AG04449 (cell line): Measurements from ENCODE around the gene SMG9.

Experiments used
- CTCF ChIA-PET: fragments of 350-600 bp; formaldehyde crosslinking; extraction: SDS; loops from one replicate; lab custom pipeline; 2021; ENCODE audit warnings: antibody characterized with exemption; lab: Yijun Ruan, JAX
- POLR2A ChIA-PET: fragments of 400-600, 350-600 bp; formaldehyde crosslinking; extraction: SDS; loops from one replicate; lab custom pipeline; 2020; ENCODE audit warnings: antibody characterized with exemption, inconsistent platforms; lab: Yijun Ruan, JAX
- DNase-seq: peaks from one replicate; pipeline ENCODE4 v3.0.0-alpha.2; 2010; ENCODE audit warnings: low read depth, low spot score
- H3K4me3 ChIP-seq: 2 replicates; pipeline ENCODE4 v1.5.1; 2011; ENCODE audit warnings: low read depth, mild to moderate bottlenecking, control low read depth, low read length
- CTCF ChIP-seq: IDR thresholded peaks from one replicate; pipeline ENCODE4 v1.5.1; 2011; ENCODE audit warnings: mild to moderate bottlenecking, moderate library complexity, low read length, control low read depth, inconsistent platforms; ENCODE audit not compliant: insufficient read depth; ENCODE audit errors: missing control alignments

Gene SMG9

GRCh38 chr19:43749152-43749551 is 5.6 kb downstream of the SMG9 start:
- ChIA-PET POLR2A (no interaction called here), CTCF (interaction anchor here (1.1 to 1.3 kb wide), 6 partner anchors 10 to 60 kb away, joined by 3 to 7 read pairs (median 4); no protein-coding TSS in a partner anchor)
- no peak for DNase-seq
- TF ChIP-seq CTCF: no peak
- no peak overlapping the region for H3K4me3 ChIP-seq

GRCh38 chr19:43748685-43749084 is 6.1 kb downstream of the SMG9 start:
- DNase-seq: no peak
- no peak for TF ChIP-seq CTCF
- CTCF ChIA-PET: interaction anchor here (1.3 kb wide), 2 partner anchors 12 to 17 kb away, joined by 5 to 7 read pairs; no protein-coding TSS in a partner anchor
- POLR2A ChIA-PET: no interaction called here
- H3K4me3 ChIP-seq: no peak overlapping the region

- POLR2A ChIA-PET: no interaction called here
- H3K4me3 ChIP-seq: no peak overlapping the region
- TF ChIP-seq CTCF: no peak
- CTCF ChIA-PET: interaction anchor here (9.1 kb wide), 1 partner anchor 37 kb away, joined by 103 read pairs; no protein-coding TSS in a partner anchor
- no peak for DNase-seq
These were observed 6.6 kb downstream of the SMG9 start for GRCh38 chr19:43748205-43748594.

GRCh38 chr19:43747557-43748204 is 7.1 kb downstream of the SMG9 start:
- CTCF ChIA-PET: interaction anchor here (3.7 to 10.1 kb wide), 3 partner anchors 11 to 38 kb away, joined by 33 to 203 read pairs (median 103); partner anchors contain the start of gene SMG9
- DNase-seq: no peak
- H3K4me3 ChIP-seq: no peak overlapping the region
- POLR2A ChIA-PET: no interaction called here
- TF ChIP-seq CTCF: no peak

GRCh38 chr19:43743059-43743458 is 11.7 kb downstream of the SMG9 start:
- DNase-seq: no peak
- H3K4me3 ChIP-seq: no peak overlapping the region
- ChIA-PET CTCF (interaction anchor here (0.9 to 10.1 kb wide), 9 partner anchors 9 to 75 kb away, joined by 3 to 203 read pairs (median 14); partner anchors contain the start of genes KCNN4 and SMG9), POLR2A (interaction anchor here (0.7 to 1.3 kb wide), 5 partner anchors 10 to 75 kb away, joined by 4 to 6 read pairs (median 6); partner anchors contain the start of genes PLAUR and SMG9)
- no peak for TF ChIP-seq CTCF

GRCh38 chr19:43741075-43741825 is 13.5 kb downstream of the SMG9 start:
- H3K4me3 ChIP-seq: no peak overlapping the region
- ChIA-PET POLR2A (no interaction called here), CTCF (interaction anchor here (1.0 to 10.1 kb wide), 3 partner anchors 18 to 73 kb away, joined by 4 to 203 read pairs (median 103); partner anchors contain the start of gene SMG9)
- TF ChIP-seq CTCF: no peak
- DNase-seq: no peak
